ENCODE data around the gene GRIA1.
"Not testable (repeated sequence)": the region's sequence is repeated elsewhere in the genome, so short reads cannot be mapped to it uniquely, and the experiment has no call there.

The GRIA1 gene

GRCh38 chr5:153671653-153672346 is 181.3 kb downstream of the GRIA1 start:
- no peak for DNase-seq

GRCh38 chr5:153672347-153673090 is 182.0 kb downstream of the GRIA1 start:
- DNase-seq, result no peak

DNA sequence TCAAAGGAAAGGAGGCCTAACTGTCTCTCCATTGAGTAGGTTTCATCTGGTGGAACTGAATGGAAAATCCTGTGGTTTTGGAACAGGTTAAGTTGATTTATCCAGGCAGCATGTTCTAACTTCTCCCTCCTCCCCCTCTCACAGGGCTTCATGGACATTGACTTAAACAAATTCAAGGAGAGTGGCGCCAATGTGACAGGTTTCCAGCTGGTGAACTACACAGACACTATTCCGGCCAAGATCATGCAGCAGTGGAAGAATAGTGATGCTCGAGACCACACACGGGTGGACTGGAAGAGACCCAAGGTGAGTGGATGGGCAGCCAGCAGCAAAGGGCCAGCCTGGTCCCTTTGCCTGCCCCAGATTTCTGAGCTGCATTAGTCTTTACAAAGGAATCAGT is 183.9 kb downstream of the GRIA1 start:
- no peak for DNase-seq

DNA sequence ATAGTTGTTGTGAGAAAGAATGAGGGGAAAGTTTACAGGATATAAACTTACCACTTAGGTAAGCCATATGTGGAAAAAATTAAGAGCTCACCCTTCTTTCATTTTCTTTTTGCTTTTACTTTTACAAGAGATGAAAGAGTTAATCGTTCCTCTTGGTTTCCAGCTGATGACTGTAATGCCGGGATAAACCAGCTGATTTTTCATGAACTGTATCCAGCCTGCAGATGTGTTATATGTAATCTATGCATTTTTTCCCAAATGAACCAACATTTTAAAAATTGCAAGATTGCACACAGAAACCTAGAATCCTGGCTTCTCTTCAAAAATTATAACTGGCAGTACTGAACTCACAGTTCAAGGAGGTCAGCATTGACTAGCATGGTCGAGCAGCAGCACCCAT is 185.9 kb downstream of the GRIA1 start:
- no peak for DNase-seq

DNA sequence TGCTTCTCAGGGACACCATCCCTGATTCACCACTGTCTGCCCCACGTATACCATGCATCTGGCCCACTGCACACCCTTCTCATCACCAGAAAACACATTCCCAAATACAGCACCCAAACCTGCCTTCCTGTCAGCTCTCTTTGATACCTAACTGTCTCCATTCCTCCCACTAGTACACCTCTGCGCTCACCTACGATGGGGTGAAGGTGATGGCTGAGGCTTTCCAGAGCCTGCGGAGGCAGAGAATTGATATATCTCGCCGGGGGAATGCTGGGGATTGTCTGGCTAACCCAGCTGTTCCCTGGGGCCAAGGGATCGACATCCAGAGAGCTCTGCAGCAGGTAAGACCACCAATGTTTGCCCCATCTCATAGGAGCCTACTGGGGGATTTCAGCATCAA is 186.4 kb downstream of the GRIA1 start:
- DNase-seq, result no peak

DNA sequence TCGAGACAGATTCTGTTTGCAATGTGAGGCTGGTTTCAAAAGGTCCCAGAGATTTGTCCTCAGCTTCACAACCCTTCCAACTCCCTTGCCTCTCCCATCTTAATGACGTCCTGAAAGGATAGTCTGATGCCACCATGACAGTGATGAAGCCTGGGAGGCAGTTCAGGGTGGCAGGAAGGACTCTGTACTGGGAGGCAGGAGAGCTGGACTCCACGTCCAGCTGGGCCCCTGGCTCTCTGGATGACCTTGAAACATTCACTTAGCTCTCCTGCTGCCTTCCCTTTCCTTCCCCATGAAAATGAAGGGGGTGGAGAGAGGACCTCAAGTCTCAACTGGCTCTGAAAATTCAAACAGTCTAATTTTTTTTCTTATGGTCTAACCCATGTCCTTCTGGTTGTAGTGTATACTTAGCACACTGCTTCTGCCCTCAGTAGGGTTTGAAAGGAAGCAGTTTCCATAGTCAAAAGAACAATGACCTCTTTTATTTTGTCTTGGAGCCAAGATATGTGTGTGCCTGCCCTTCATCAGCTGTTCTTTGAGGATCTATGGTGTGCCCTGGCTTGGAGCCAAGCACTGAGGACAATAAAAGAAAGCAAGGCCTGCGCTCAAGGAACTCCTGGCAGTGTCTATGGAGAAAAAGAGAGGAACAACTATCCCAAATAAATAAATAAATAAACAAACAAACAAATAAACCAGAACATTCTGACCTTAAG is 188.3 kb downstream of the GRIA1 start:
- no peak for DNase-seq

DNA sequence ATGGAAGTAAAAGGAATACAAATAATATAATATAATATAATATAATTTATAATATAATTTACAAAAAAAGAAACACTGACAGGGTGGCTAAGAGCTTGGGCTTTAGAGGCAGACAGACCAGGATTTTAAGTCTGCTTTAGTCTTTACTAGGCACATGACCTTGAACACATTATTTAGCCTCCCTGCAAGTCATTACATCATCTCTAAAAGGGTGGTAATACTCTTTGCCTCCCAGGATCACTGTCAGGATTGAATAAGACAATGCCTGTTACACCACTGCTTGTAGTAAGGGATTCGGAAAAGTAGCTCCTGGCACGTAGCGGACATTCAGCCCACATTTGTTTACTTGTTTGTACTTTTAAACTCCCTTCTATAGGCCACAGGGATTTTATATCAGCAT is 199.8 kb downstream of the GRIA1 start:
- DNase-seq, result no peak

GRCh38 chr5:153696256-153696655 is 205.8 kb downstream of the GRIA1 start:
- no peak for DNase-seq

GRCh38 chr5:153699035-153699434 is 208.6 kb downstream of the GRIA1 start:
- DNase-seq, result no peak

DNA sequence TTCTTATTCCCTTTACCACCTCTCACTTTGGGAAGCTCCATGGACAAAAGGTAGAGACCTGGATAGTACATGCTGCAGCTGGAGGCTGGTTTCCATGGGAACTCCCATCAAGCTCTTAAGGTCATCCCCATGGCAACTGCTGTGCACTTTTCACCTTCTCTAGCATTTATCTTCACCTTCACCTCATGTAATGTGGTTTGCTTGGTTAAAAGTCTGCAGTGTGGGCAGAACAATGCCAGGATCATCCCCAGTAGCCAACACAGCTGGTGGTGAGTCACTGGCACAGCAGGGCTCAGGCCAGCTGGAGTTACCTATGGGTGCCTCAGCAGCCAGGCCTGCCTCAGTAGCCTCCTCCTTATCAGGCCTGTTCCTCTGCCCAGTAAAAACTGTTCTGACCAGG is 210.5 kb downstream of the GRIA1 start:
- DNase-seq, result no peak

- DNase-seq, result no peak
Observed at GRCh38 chr5:153702265-153702664, 211.8 kb downstream of the GRIA1 start.

- DNase-seq, result no peak
Observed at GRCh38 chr5:153704110-153704509, 213.6 kb downstream of the GRIA1 start.

GRCh38 chr5:153707626-153708025 is 217.2 kb downstream of the GRIA1 start:
- no peak for DNase-seq

- DNase-seq, result no peak
Observed at GRCh38 chr5:153711755-153712154, 221.3 kb downstream of the GRIA1 start.

- DNase-seq, result no peak
Observed at GRCh38 chr5:153712946-153713345, 222.5 kb downstream of the GRIA1 start.

DNA sequence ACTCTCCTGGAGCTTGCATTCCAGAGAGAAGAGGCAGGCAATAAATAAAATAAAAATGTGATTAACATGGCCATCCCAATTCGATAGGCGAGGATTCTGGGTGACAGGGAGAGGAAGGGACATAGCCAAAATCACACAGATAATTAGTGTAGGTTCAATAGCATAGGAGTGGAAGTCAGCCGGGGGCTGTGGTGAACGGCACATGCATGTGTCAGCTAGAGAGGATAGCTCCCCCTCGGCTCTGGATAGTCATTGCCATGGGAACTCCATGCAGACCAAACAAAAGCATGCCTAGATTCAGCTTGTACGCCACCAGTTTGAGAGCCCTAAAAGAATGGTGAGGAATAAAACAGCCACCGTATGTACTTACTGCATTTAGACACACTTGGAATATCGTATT is 223.5 kb downstream of the GRIA1 start:
- no peak for DNase-seq

- no peak for DNase-seq
Observed at GRCh38 chr5:153714798-153715197, 224.3 kb downstream of the GRIA1 start.

DNA sequence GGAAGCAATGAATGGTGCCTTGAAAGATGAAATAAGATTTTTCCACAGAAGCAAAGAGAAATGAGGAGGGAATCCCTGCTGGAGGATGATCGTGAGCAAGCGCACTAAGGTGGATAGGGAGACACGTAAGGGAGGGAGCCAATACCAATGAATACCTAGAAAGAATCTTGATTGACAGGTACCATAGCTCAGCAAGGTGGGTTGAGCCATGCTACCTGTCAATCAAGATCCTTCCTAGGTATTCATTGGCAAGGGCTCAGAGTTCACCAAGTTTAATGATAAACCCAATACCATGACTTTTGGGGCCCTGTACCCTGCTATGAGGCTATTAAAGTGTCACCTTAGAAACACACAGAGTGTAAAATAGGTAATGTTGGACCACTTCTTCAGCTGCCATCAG is 226.8 kb downstream of the GRIA1 start:
- no peak for DNase-seq

DNA sequence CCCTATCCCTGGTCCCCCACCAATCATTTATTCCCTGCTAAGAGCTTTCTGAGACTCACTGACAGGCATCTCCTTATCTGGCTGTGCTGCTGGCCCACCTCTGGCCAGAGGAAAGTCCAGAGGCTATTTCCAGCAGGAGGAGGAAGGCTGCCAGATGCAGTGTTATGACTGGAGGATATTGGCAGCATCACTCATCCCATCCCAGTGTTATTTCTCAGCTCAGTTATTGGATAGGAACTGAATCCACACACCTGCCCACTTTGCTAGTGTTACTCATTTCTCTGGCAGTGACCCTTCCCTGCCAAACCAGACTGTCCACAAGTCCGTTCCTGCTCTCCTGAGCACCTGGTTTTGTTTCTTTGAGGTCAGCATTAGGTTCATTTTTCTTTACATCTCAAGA is 228.2 kb downstream of the GRIA1 start:
- DNase-seq, result no peak

DNA sequence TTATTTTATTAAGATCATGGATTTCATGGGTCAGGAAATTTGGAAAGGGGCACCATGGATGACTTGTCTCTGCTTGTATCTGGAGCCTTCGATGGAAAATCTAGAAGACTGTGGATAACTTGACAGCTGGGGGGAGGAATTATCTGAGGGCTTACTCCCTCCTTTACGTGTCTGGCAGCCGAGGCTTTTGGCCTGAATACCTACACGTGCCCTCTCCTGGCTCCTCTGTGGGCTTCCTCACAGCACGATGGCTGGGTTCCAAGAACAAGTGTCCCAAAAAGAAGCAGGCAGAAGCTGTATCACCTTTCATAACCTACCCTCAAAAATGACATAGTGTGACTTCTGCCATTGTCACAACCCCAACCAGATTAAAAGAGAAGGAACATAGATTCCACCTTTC is 228.9 kb downstream of the GRIA1 start:
- DNase-seq, result no peak

GRCh38 chr5:153723022-153723610 is 232.6 kb downstream of the GRIA1 start:
- not testable (repeated sequence) for DNase-seq

- DNase-seq, result no peak
Observed at GRCh38 chr5:153742060-153742459, 251.6 kb downstream of the GRIA1 start.

DNA sequence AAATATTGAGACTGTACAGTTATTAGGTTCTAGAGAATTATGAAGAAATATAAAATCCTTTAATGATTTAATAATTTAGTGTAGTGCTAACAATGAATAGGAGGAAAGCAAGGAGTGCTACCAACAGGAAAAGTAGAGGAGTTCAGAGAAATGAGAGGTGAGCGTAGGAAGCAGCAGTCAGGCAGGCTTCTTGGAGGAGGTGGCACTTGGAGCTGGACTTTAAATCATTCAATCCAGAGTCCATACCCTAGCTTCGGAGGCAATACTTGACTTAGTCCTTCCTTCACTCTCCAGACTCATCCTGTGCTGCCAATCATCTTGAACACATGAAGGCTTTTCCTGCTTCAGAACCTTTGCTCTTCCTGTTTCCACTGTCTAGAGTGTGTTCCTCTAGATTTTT is 254.3 kb downstream of the GRIA1 start:
- DNase-seq, result no peak
